MCF 10A (cell line): ENCODE data around the gene FIBIN. TPM values are rescaled to one million over a fixed set of nuclear protein-coding genes. Genes with fewer than 3 reads are reported as not detected.
A peak's percentile ranks its signal among the peaks of the same experiment; 100 is the strongest.

Experiments used
- BruUV-seq: library from RNA; stranded (reverse); fragments of 400-500 nt; replicated peaks from 2 replicates; lab custom pipeline; 2021; lab: Mats Ljungman, UMichigan
- CTCF ChIA-PET: fragments of 300-600 bp; sonication (Branson Sonifier 250); formaldehyde crosslinking; extraction: SDS; loops from one replicate; lab custom pipeline; 2021; ENCODE audit warnings: antibody characterized with exemption, inconsistent platforms; lab: Yijun Ruan, JAX
- POLR2A ChIA-PET: fragments of 300-600, 350-650 bp; sonication (Branson Sonifier 250); formaldehyde crosslinking; extraction: SDS; loops from one replicate; lab custom pipeline; 2020; ENCODE audit warnings: antibody characterized with exemption, inconsistent platforms; lab: Yijun Ruan, JAX
- DNase-seq: peaks from one replicate; pipeline ENCODE4 v3.0.0-alpha.2; 2018; ENCODE audit not compliant: unreplicated experiment
- H3K27ac Mint-ChIP-seq: one replicate; pipeline ENCODE4 v1.8.0; 2022; ENCODE audit warnings: mild to moderate bottlenecking, low read depth, mixed read lengths; ENCODE audit not compliant: unreplicated experiment
- H3K27me3 Mint-ChIP-seq: one replicate; pipeline ENCODE4 v1.8.0; 2022; ENCODE audit warnings: mixed read lengths; ENCODE audit not compliant: insufficient read depth, unreplicated experiment
- H3K36me3 Mint-ChIP-seq: one replicate; pipeline ENCODE4 v1.8.0; 2022; ENCODE audit warnings: mild to moderate bottlenecking, moderate library complexity, mixed read lengths; ENCODE audit not compliant: insufficient read depth, unreplicated experiment
- H3K4me1 Mint-ChIP-seq: one replicate; pipeline ENCODE4 v1.8.0; 2022; ENCODE audit warnings: mixed read lengths; ENCODE audit not compliant: insufficient read depth, unreplicated experiment
- H3K4me3 Mint-ChIP-seq: one replicate; pipeline ENCODE4 v1.8.0; 2022; ENCODE audit warnings: mild to moderate bottlenecking, moderate library complexity, mixed read lengths; ENCODE audit not compliant: unreplicated experiment
- H3K9me3 Mint-ChIP-seq: one replicate; pipeline ENCODE4 v1.8.0; 2022; ENCODE audit warnings: mixed read lengths; ENCODE audit not compliant: unreplicated experiment
- CTCF ChIP-seq: fragments of 200-600 bp; IDR thresholded peaks from one replicate; pipeline ENCODE4 v1.8.0; 2022; ENCODE audit warnings: antibody characterized with exemption, mild to moderate bottlenecking; ENCODE audit not compliant: unreplicated experiment
- intact Hi-C: fragments of 100-400 bp; cut with micrococcal nuclease; formaldehyde crosslinking; loops from 2 replicates; pipeline ENCODE4 v1.14.1; 2022
- total RNA-seq: library from RNA; stranded (reverse); gene quantifications from 2 replicates; pipeline ENCODE4 v1.2.3, GENCODE V29; 2022

FIBIN gene
- total RNA-seq, 1 experiment from 2014 or later: 5.0 TPM

GRCh38 chr11:27041141-27041899, 47.4 kb downstream of the FIBIN start:
- Mint-ChIP-seq H3K4me1 (peaks cover 25% of the 10 kb centered on the region), H3K27me3 (no peaks in the 10 kb centered on the region), H3K36me3 (no peaks in the 10 kb centered on the region), H3K4me3 (peak overlapping the region; percentile 59), H3K27ac (peak overlapping the region; percentile 91), H3K9me3 (peaks cover 20% of the 10 kb centered on the region)
- intact Hi-C loops: loop anchor here (2.0 kb wide), 1 partner anchor 83 kb away; no protein-coding TSS in a partner anchor
- ChIA-PET CTCF (interaction anchor here (0.5 to 2.7 kb wide), 21 partner anchors 11 to 757 kb away, joined by 3 to 27 read pairs (median 4); partner anchors contain the start of gene FIBIN), POLR2A (interaction anchor here (0.6 to 3.4 kb wide), 26 partner anchors 12 to 894 kb away, joined by 3 to 49 read pairs (median 4); partner anchors contain the start of gene FIBIN)
- BruUV-seq: no TSS peak
- no peak for TF ChIP-seq CTCF
- DNase-seq: peak; percentile 69

Other genes with a start within 250 kb of the FIBIN start
- 0.33 TPM in 1 of 2 replicates, not detected in the other for gene BBOX1, start 46.7 kb downstream of the FIBIN start, total RNA-seq